ENCODE results near the gene SPOCK2. TPM values are rescaled to one million over a fixed set of nuclear protein-coding genes. Genes with fewer than 3 reads are reported as not detected.
"Not testable (repeated sequence)": the region's sequence is repeated elsewhere in the genome, so short reads cannot be mapped to it uniquely, and the experiment has no call there.

Gene SPOCK2
- total RNA-seq, 1 donor from 2014 or later = 5.3 TPM

- no peak for ATAC-seq
- no peak for DNase-seq (ENCODE audit: low spot score)
- intact Hi-C loops (cut with DNase I) = no loop called here
Observed at GRCh38 chr10:72043016-72043834, 45.1 kb downstream of the SPOCK2 start.

GRCh38 chr10:72041491-72041890, 46.9 kb downstream of the SPOCK2 start:
- DNase-seq (ENCODE audit: low spot score) (no peak), ATAC-seq (no peak)
- intact Hi-C loops (cut with DNase I) = no loop called here

GRCh38 chr10:72039377-72039776, 49.0 kb downstream of the SPOCK2 start:
- no peak for DNase-seq (ENCODE audit: low spot score)
- intact Hi-C loops (cut with DNase I) = no loop called here

GRCh38 chr10:72038458-72039001, 49.8 kb downstream of the SPOCK2 start:
- ATAC-seq = peak; percentile 33
- intact Hi-C loops (cut with DNase I) = no loop called here
- DNase-seq (ENCODE audit: low spot score) = no peak

More at GRCh38 chr10:72039377-72039776, 49.0 kb downstream of the SPOCK2 start:
- ATAC-seq = no peak

- DNase-seq (ENCODE audit: low spot score) (no peak), ATAC-seq (no peak)
- intact Hi-C loops (cut with DNase I) = no loop called here
Observed at GRCh38 chr10:72037811-72038210, 50.5 kb downstream of the SPOCK2 start.

GRCh38 chr10:72037266-72037665, 51.1 kb downstream of the SPOCK2 start:
- DNase-seq (ENCODE audit: low spot score) (no peak), ATAC-seq (no peak)
- intact Hi-C loops (cut with DNase I) = no loop called here

GRCh38 chr10:72035252-72035887, 53.0 kb downstream of the SPOCK2 start:
- no peak for DNase-seq (ENCODE audit: low spot score)
- no peak for ATAC-seq
- intact Hi-C loops (cut with DNase I) = no loop called here

GRCh38 chr10:72034761-72035160, 53.6 kb downstream of the SPOCK2 start:
- ATAC-seq (no peak), DNase-seq (ENCODE audit: low spot score) (no peak)
- intact Hi-C loops (cut with DNase I) = no loop called here

- DNase-seq (ENCODE audit: low spot score) (no peak), ATAC-seq (no peak)
- intact Hi-C loops (cut with DNase I) = no loop called here
Observed at GRCh38 chr10:72034040-72034499, 54.3 kb downstream of the SPOCK2 start.

GRCh38 chr10:72032409-72033162, 55.8 kb downstream of the SPOCK2 start:
- ATAC-seq; intact Hi-C loops (cut with DNase I); DNase-seq (ENCODE audit: low spot score): not testable (repeated sequence)

GRCh38 chr10:72031706-72032105, 56.6 kb downstream of the SPOCK2 start:
- intact Hi-C loops (cut with DNase I) = no loop called here
- no peak for ATAC-seq
- DNase-seq (ENCODE audit: low spot score) = no peak

GRCh38 chr10:72030762-72031543, 57.4 kb downstream of the SPOCK2 start:
- no peak for DNase-seq (ENCODE audit: low spot score)
- ATAC-seq = peak; percentile 78
- intact Hi-C loops (cut with DNase I) = no loop called here

GRCh38 chr10:72029414-72029813, 58.9 kb downstream of the SPOCK2 start:
- intact Hi-C loops (cut with DNase I) = no loop called here
- ATAC-seq (no peak), DNase-seq (ENCODE audit: low spot score) (no peak)

GRCh38 chr10:72027498-72027897, 60.9 kb downstream of the SPOCK2 start:
- intact Hi-C loops (cut with DNase I) = no loop called here
- DNase-seq (ENCODE audit: low spot score) (no peak), ATAC-seq (no peak)

GRCh38 chr10:72026278-72027111, 61.9 kb downstream of the SPOCK2 start:
- intact Hi-C loops (cut with DNase I) = no loop called here
- ATAC-seq (peak; percentile 67), DNase-seq (ENCODE audit: low spot score) (no peak)

- ATAC-seq (no peak), DNase-seq (ENCODE audit: low spot score) (no peak)
- intact Hi-C loops (cut with DNase I) = no loop called here
Observed at GRCh38 chr10:72025832-72026231, 62.5 kb downstream of the SPOCK2 start.

GRCh38 chr10:72025400-72025799, 63.0 kb downstream of the SPOCK2 start:
- intact Hi-C loops (cut with DNase I) = no loop called here
- ATAC-seq (peak; percentile 66), DNase-seq (ENCODE audit: low spot score) (no peak)

GRCh38 chr10:72024596-72024995, 63.8 kb downstream of the SPOCK2 start:
- intact Hi-C loops (cut with DNase I) = no loop called here
- no peak for DNase-seq (ENCODE audit: low spot score)
- no peak for ATAC-seq
